HCT116 (cell line): ENCODE data around the gene ZSCAN5B. TPM values are rescaled to one million over a fixed set of nuclear protein-coding genes. Genes with fewer than 3 reads are reported as not detected.

Source experiments
- ATAC-seq: fragments of 200-7000 bp; cut with Tn5 transposase; 2 replicates; pipeline ENCODE4 v1.9.1; 2020; ENCODE audit warnings: mild to moderate bottlenecking, moderate library complexity
- BruUV-seq: library from RNA; stranded (reverse); fragments of 400-500 nt; replicated peaks from 2 replicates; lab custom pipeline; 2021; lab: Mats Ljungman, UMichigan
- CTCF ChIA-PET: fragments of 300-600 bp; sonication (Branson Sonifier 250); formaldehyde crosslinking; loops from one replicate; lab custom pipeline; 2021; ENCODE audit warnings: antibody characterized with exemption; lab: Charles Lee
- POLR2A ChIA-PET: fragments of 300-600, 350-600 bp; sonication (Branson Sonifier 250); formaldehyde crosslinking; loops from one replicate; lab custom pipeline; 2021; ENCODE audit warnings: antibody characterized with exemption; lab: Charles Lee
- RAD21 ChIA-PET, 2 experiments: fragments of 300-600 bp; sonication (Branson Sonifier 250); formaldehyde crosslinking; loops; one replicate each; lab custom pipeline; 2023; ENCODE audit warnings: low total read pairs in 2 of 2; ENCODE audit not compliant: uncharacterized antibody in 2 of 2, unreplicated experiment in 2 of 2, low non-redundant PET in 1 of 2; lab: Charles Lee
- DNase-seq: peaks from one replicate; pipeline ENCODE4 v3.0.0-alpha.2; 2010; ENCODE audit warnings: low read depth, low spot score
- H2AFZ ChIP-seq: fragments of 200-600 bp; shearing (Covaris generic), sonication (generic); 2 replicates; pipeline ENCODE4 v1.6.1; 2017; ENCODE audit warnings: low read depth, mixed run types, mixed read lengths, antibody characterized with exemption, low read length; ENCODE audit not compliant: poor library complexity, severe bottlenecking
- H3K27ac ChIP-seq: 2 replicates; pipeline ENCODE4 v1.5.1; 2012; ENCODE audit warnings: low read depth, low read length
- H3K27me3 ChIP-seq: fragments of 200-600 bp; sonication (generic); 2 replicates; pipeline ENCODE4 v1.6.1; 2016; ENCODE audit warnings: mixed run types, low read length, mixed read lengths; ENCODE audit not compliant: insufficient read depth
- H3K36me3 ChIP-seq, 2 experiments: fragments of 200-500 bp in 1 of 2; fragments of 200-600 bp in 1 of 2; sonication (Bioruptor generic) in 1 of 2; sonication (generic) in 1 of 2; 2 replicates each; pipeline versions ENCODE4 v1.5.1 to v1.6.1; 2014 to 2016; ENCODE audit warnings: low read length in 2 of 2, inconsistent platforms in 1 of 2, mixed read lengths in 1 of 2, mixed run types in 1 of 2; ENCODE audit not compliant: insufficient read depth in 2 of 2, control insufficient read depth in 1 of 2
- H3K4me1 ChIP-seq, 2 experiments: fragments of 200-600 bp in 1 of 2; sonication (generic) in 1 of 2; 2 replicates each; pipeline versions ENCODE4 v1.5.1 to v1.6.1; 2012 to 2017; ENCODE audit warnings: low read length in 2 of 2, inconsistent platforms in 1 of 2, mild to moderate bottlenecking in 1 of 2, mixed read lengths in 1 of 2, mixed run types in 1 of 2, moderate library complexity in 1 of 2; ENCODE audit not compliant: insufficient read depth in 2 of 2, control insufficient read depth in 1 of 2
- H3K4me2 ChIP-seq: fragments of 200-600 bp; sonication (generic); 2 replicates; pipeline ENCODE4 v1.6.1; 2017; ENCODE audit warnings: mixed run types, low read length, mixed read lengths
- H3K4me3 ChIP-seq, 2 experiments: fragments of 200-600 bp in 1 of 2; sonication (generic) in 1 of 2; replicated peaks in 1 of 2; 2 replicates each; pipeline ENCODE4 v1.5.1; 2011 to 2016; ENCODE audit warnings: low read length in 2 of 2, control low read depth in 1 of 2, low read depth in 1 of 2, mild to moderate bottlenecking in 1 of 2, mixed read lengths in 1 of 2, mixed run types in 1 of 2
- H3K79me2 ChIP-seq: fragments of 200-600 bp; sonication (generic); 2 replicates; pipeline ENCODE4 v1.6.1; 2017; ENCODE audit warnings: mild to moderate bottlenecking, mixed run types, low read length, moderate library complexity, mixed read lengths; ENCODE audit not compliant: insufficient read depth
- H3K9ac ChIP-seq: fragments of 200-600 bp; sonication (generic); 2 replicates; pipeline ENCODE4 v1.6.1; 2016; ENCODE audit warnings: low read length, mixed read lengths
- H3K9me2 ChIP-seq: fragments of 200-600 bp; sonication (generic), shearing (Covaris generic); 2 replicates; pipeline ENCODE4 v1.6.1; 2017; ENCODE audit warnings: mixed run types, mild to moderate bottlenecking, moderate library complexity; ENCODE audit not compliant: insufficient read depth
- H3K9me3 ChIP-seq, 2 experiments: fragments of 200-500 bp in 1 of 2; fragments of 200-600 bp in 1 of 2; sonication (Bioruptor generic) in 1 of 2; sonication (generic) in 1 of 2; 2 replicates each; pipeline ENCODE4 v1.6.1; 2014 to 2017; ENCODE audit warnings: low read length in 2 of 2, mixed read lengths in 2 of 2, inconsistent platforms in 1 of 2, low read depth in 1 of 2, mild to moderate bottlenecking in 1 of 2, mixed run types in 1 of 2, moderate library complexity in 1 of 2; ENCODE audit not compliant: control insufficient read depth in 1 of 2, insufficient read depth in 1 of 2
- H4K20me1 ChIP-seq: fragments of 200-600 bp; sonication (generic), shearing (Covaris generic); 2 replicates; pipeline ENCODE4 v1.6.1; 2017; ENCODE audit warnings: mixed run types, mild to moderate bottlenecking, moderate library complexity; ENCODE audit not compliant: insufficient read depth
- ATF3 ChIP-seq: IDR thresholded peaks from 2 replicates; pipeline ENCODE4 v1.6.1; 2012
- CBX3 ChIP-seq: IDR thresholded peaks from 2 replicates; pipeline ENCODE4 v1.6.1; 2012; ENCODE audit warnings: low read depth
- CEBPB ChIP-seq: IDR thresholded peaks from 2 replicates; pipeline ENCODE4 v1.6.1; 2012; ENCODE audit warnings: low read depth
- EGR1 ChIP-seq: IDR thresholded peaks from 2 replicates; pipeline ENCODE4 v1.6.1; 2012; ENCODE audit warnings: low read depth
- EZH2 ChIP-seq: fragments of 200-600 bp; sonication (generic); IDR thresholded peaks from 2 replicates; pipeline ENCODE4 v1.6.1; 2017; ENCODE audit warnings: antibody characterized with exemption, mixed run types
- EZH2phosphoT487 ChIP-seq: fragments of 200-600 bp; IDR thresholded peaks from 2 replicates; pipeline ENCODE4 v1.6.1; 2018; ENCODE audit warnings: antibody characterized with exemption, borderline replicate concordance
- FOSL1 ChIP-seq: IDR thresholded peaks from 2 replicates; pipeline ENCODE4 v1.6.1; 2012; ENCODE audit warnings: low read depth
- MAX ChIP-seq: IDR thresholded peaks from 2 replicates; pipeline ENCODE4 v1.6.1; 2012
- RAD21 ChIP-seq: IDR thresholded peaks from 2 replicates; pipeline ENCODE4 v1.6.1; 2012; ENCODE audit warnings: low read depth, mild to moderate bottlenecking
- TCF7L2 ChIP-seq: IDR thresholded peaks from 2 replicates; pipeline ENCODE4 v1.7.0; 2011; ENCODE audit warnings: borderline replicate concordance, inconsistent platforms; ENCODE audit not compliant: insufficient read depth, insufficient read length; ENCODE audit errors: extremely low read depth
- YY1 ChIP-seq: IDR thresholded peaks from 2 replicates; pipeline ENCODE4 v1.6.1; 2011; ENCODE audit warnings: low read length, low read depth, moderate library complexity, mild to moderate bottlenecking; ENCODE audit not compliant: insufficient replicate concordance; ENCODE audit errors: extremely low read depth
- intact Hi-C: fragments of 100-400 bp; cut with micrococcal nuclease; formaldehyde crosslinking; loops from 2 replicates; pipeline ENCODE4 v1.10.0; 2022
- total RNA-seq: library from RNA; stranded (reverse); gene quantifications from one replicate; pipeline ENCODE4 v1.2.1, GENCODE V29; 2021; ENCODE audit not compliant: unreplicated experiment

Gene ZSCAN5B
- total RNA-seq, 1 experiment from 2014 or later, result not detected

GRCh38 chr19:56159622-56160271 is 37.8 kb downstream of the ZSCAN5B start:
- Histone ChIP-seq H3K9me3 (no peaks in the 10 kb centered on the region), H3K36me3 (no peaks in the 10 kb centered on the region), H3K9ac (no peak overlapping the region), H3K27me3 (no peaks in the 10 kb centered on the region), H3K4me1 (no peaks in the 10 kb centered on the region), H4K20me1 (no peaks in the 10 kb centered on the region), H3K9me2 (no peaks in the 10 kb centered on the region), H3K79me2 (no peaks in the 10 kb centered on the region), H3K4me3 (no peak overlapping the region), H2AFZ (no peak overlapping the region), H3K4me2 (no peak overlapping the region), H3K27ac (no peak overlapping the region)
- ATAC-seq (no peak), DNase-seq (no peak)
- RAD21 ChIA-PET, result no interaction called here
- BruUV-seq, result no TSS peak
- no peak for TF ChIP-seq MAX
- no peak for TF ChIP-seq TCF7L2
- TF ChIP-seq EZH2phosphoT487, result no peak
- no peak for TF ChIP-seq EGR1
- no peak for TF ChIP-seq ATF3
- TF ChIP-seq CEBPB, result no peak
- TF ChIP-seq EZH2, result no peak
- no peak for TF ChIP-seq FOSL1
- TF ChIP-seq CBX3, result no peak
- TF ChIP-seq RAD21, result no peak
- TF ChIP-seq YY1, result no peak
- intact Hi-C loops, result no loop called here
- CTCF ChIA-PET, result no interaction called here
- POLR2A ChIA-PET, result no interaction called here
